Testis (tissue), 2 donors: ENCODE data around the gene ATP6AP2.

Source experiments
- POLR2A ChIP-seq: fragments of 450-650 bp; IDR thresholded peaks from one replicate; pipeline ENCODE4 v1.6.1; 2017; ENCODE audit warnings: antibody characterized with exemption, mild to moderate bottlenecking, moderate library complexity
- TF ChIP-seq, protein P1 (sequence below), 3 experiments: fragments of 450-650 bp in 2 of 3; fragments of 200-600 bp in 1 of 3; sonication (generic) in 1 of 3; IDR thresholded peaks; one replicate each; pipeline ENCODE4 v1.5.1; 2016 to 2019; ENCODE audit warnings: antibody characterized with exemption in 3 of 3, mild to moderate bottlenecking in 2 of 3, moderate library complexity in 1 of 3

DNA sequence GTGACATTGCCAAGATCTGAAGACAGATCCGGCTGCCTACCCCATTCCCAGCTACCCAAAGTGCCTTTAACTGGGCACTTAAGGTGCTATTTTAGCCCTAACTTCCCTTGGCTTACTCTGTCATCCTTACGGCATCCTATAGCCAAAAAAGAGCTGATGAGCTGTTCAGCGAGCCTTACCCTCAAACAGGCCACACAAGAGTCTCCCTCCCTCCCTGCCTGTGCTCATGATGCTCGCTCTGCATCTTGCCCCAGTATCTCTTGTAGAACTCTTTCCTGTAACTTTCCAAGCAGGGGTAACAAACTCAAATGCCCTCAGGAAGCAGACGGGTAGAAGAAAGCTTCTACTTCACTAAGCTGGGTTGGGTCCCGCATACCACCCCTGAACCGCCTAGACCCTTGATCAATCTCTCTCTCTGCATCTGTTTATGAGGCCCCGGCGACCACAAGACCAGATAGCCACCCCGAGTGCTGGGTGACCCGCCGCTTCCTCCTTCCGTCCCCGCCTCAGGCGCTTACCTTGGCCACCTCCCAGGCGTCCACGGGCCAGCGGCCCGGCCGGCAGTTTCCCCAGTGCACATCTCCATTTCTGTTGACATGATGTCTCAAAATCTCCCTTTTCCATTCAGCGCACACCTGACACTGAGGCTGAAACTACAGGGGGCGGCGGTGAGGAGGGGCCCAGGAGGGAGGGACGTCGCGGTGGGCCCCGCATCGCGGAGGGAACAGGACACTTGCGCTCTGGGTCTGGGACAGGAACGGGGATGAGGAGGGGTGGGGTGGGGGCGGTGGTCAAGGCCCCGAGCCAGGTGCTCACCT lies 65.9 kb downstream of the ATP6AP2 start:
- TF ChIP-seq, protein P1, sequence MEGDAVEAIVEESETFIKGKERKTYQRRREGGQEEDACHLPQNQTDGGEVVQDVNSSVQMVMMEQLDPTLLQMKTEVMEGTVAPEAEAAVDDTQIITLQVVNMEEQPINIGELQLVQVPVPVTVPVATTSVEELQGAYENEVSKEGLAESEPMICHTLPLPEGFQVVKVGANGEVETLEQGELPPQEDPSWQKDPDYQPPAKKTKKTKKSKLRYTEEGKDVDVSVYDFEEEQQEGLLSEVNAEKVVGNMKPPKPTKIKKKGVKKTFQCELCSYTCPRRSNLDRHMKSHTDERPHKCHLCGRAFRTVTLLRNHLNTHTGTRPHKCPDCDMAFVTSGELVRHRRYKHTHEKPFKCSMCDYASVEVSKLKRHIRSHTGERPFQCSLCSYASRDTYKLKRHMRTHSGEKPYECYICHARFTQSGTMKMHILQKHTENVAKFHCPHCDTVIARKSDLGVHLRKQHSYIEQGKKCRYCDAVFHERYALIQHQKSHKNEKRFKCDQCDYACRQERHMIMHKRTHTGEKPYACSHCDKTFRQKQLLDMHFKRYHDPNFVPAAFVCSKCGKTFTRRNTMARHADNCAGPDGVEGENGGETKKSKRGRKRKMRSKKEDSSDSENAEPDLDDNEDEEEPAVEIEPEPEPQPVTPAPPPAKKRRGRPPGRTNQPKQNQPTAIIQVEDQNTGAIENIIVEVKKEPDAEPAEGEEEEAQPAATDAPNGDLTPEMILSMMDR (IDR thresholded peaks at IDR 0.05) = no peak
- no peak for TF ChIP-seq POLR2A
